ENCODE measurements around the gene F2RL1.

F2RL1 gene

GRCh38 chr5:76867827-76868693 is 49.2 kb downstream of the F2RL1 start:
- Histone ChIP-seq H3K27me3 (ENCODE audit: low read depth) (no peaks in the 10 kb centered on the region), H3K4me3 (no peak overlapping the region), H3K4me1 (no peaks in the 10 kb centered on the region; the same call in 1 of the 2 replicates), H3K9me3 (no peaks in the 10 kb centered on the region), H3K36me3 (replicated peaks) (no peaks in the 10 kb centered on the region)
- DNase-seq (ENCODE audit: low spot score in 2 of 2): peak; percentile 86
- in situ Hi-C loops (cut with MboI; ENCODE audit: low sequenced_read_pairs): no loop called here

DNA sequence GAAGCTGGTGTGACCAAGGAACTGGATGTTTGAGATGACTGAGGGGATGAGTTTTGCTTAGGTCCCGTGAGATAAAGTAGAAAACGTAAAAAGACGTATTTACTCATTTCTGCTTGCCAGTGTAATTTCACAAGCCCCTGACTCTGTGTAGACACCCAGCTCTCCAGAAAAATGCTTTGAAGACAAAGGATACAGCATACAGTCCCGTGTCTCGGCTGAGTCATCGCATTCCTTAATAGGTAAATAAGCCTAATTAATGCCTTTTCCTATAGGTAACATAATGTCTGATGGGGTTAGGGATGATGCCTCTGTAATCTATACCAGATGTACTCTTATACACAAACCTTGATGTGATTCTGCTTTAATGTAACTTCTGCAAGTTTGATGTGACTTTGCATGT is 51.2 kb downstream of the F2RL1 start:
- H3K36me3 ChIP-seq (replicated peaks): no peaks in the 10 kb centered on the region
- H3K9me3 ChIP-seq: no peaks in the 10 kb centered on the region
- in situ Hi-C loops (cut with MboI; ENCODE audit: low sequenced_read_pairs): no loop called here
- no peak overlapping the region for H3K4me3 ChIP-seq
- no peak for DNase-seq (ENCODE audit: low spot score in 2 of 2)
- no peaks in the 10 kb centered on the region; the same call in 1 of the 2 replicates for H3K4me1 ChIP-seq
- H3K27me3 ChIP-seq (ENCODE audit: low read depth): no peaks in the 10 kb centered on the region

DNA sequence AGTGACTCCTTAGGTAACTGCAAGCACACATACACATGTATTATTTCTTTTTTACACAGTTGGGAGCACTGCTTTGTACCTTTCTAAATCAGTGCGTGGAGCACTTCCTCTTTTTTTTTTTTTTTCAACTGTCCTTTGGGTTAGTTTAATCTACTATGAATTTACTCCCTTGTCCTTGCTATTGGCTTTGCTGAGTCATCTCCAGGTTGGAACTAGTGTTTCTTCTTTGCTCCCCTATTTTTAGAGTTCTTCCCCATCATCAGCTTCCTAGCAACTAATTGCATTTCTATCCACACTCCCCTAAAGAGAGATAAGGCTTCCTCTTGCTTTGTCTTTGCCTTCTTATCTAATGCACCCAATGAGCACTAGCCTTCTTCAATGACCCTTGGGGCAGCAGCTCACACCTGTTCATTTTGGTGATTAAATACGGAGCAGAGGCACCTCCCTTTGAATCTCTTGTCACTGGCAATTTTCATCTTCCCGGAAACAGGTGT is 55.3 kb downstream of the F2RL1 start:
- Histone ChIP-seq H3K9me3 (no peaks in the 10 kb centered on the region), H3K27me3 (ENCODE audit: low read depth) (no peaks in the 10 kb centered on the region), H3K36me3 (replicated peaks) (no peaks in the 10 kb centered on the region), H3K4me1 (no peaks in the 10 kb centered on the region), H3K4me3 (no peak overlapping the region)
- no peak for DNase-seq (ENCODE audit: low spot score in 2 of 2)
- in situ Hi-C loops (cut with MboI; ENCODE audit: low sequenced_read_pairs): no loop called here

All from HAP-1 (cell line).